ENCODE measurements around the gene ALAS1. TPM values are rescaled to one million over a fixed set of nuclear protein-coding genes. Genes with fewer than 3 reads are reported as not detected.

The ALAS1 gene
- total and polyA plus RNA-seq, 2 of the 13 experiments (the other 11 are each of a cell fraction or from before 2014, with no cell fraction given): 36.0 to 43.2 TPM

DNA sequence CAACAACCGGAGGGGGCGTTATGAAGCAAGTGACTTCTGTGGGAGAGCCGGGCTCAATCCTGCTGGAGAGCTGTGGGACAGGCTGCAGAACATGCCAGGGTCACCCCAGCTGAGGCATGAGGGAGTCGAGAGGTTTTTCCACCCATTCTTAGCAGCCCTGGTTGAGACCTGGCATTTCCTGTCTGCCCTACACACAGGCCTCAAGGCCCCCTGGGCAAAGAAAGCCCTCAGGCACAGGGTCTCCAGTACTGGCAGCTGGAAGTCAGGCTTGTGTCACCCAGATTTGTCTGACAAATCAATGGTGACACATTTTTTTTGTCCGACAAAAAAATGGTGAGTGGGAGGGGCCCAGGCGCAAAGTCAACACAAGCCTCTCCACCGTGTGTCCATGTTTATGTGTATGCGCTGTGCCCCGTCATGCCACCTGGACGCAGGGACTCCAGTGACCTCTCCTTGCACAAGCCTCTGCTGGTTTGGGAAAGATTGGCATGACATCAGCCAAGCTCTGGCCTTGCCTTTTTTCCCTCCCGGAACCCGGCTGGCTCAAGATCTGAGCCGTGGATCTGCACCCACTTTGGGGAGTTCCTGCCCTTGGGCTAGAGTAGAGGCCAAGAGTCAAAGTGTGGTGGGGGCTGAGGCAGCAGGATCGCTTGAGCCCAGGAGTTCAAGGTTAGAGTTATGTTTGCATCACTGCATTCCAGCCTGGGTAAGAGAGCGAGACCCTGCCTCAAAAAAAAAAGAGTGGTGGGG lies 20.8 kb upstream of the ALAS1 start (continued):
- no peak for TF ChIP-seq ZNF414 (CRISPR knock-in tag; IDR thresholded peaks at IDR 0.05)
- no peak for TF ChIP-seq ZNF605 (CRISPR knock-in tag; IDR thresholded peaks at IDR 0.05)
- TF ChIP-seq ZNF749 (CRISPR knock-in tag; IDR thresholded peaks at IDR 0.05; ENCODE audit: borderline replicate concordance): no peak
- no peak for TF ChIP-seq SP1 (IDR thresholded peaks at IDR 0.05)
- TF ChIP-seq SP1 (CRISPR knock-in tag; IDR thresholded peaks at IDR 0.05): no peak
- TF ChIP-seq FOSL1 (CRISPR knock-in tag; IDR thresholded peaks at IDR 0.05; ENCODE audit: borderline replicate concordance): no peak
- no peak for TF ChIP-seq FOXM1 (CRISPR knock-in tag; IDR thresholded peaks at IDR 0.05)
- TF ChIP-seq ZNF317 (CRISPR knock-in tag; IDR thresholded peaks at IDR 0.05): no peak; the same call in 1 of the 2 replicates
- no peak for TF ChIP-seq SATB2 (CRISPR knock-in tag; IDR thresholded peaks at IDR 0.05)
- no peak for TF ChIP-seq TCF7L2 (IDR thresholded peaks at IDR 0.05; ENCODE audit: low read depth, low read length)
- TF ChIP-seq, protein P1, sequence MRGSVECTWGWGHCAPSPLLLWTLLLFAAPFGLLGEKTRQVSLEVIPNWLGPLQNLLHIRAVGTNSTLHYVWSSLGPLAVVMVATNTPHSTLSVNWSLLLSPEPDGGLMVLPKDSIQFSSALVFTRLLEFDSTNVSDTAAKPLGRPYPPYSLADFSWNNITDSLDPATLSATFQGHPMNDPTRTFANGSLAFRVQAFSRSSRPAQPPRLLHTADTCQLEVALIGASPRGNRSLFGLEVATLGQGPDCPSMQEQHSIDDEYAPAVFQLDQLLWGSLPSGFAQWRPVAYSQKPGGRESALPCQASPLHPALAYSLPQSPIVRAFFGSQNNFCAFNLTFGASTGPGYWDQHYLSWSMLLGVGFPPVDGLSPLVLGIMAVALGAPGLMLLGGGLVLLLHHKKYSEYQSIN (CRISPR knock-in tag; IDR thresholded peaks at IDR 0.05; ENCODE audit: borderline replicate concordance): no peak
- peak; percentile 81; the same call in 1 of the 2 replicates for TF ChIP-seq ZFP90 (CRISPR knock-in tag; IDR thresholded peaks at IDR 0.05; ENCODE audit: borderline replicate concordance)
- no peak for TF ChIP-seq ZNF20 (CRISPR knock-in tag; IDR thresholded peaks at IDR 0.05)
- peak; percentile 48 for TF ChIP-seq RBM39 (IDR thresholded peaks at IDR 0.05; ENCODE audit: low read depth, low read length, poor library complexity, severe bottlenecking)
- no peak for TF ChIP-seq ZNF790 (CRISPR knock-in tag; IDR thresholded peaks at IDR 0.05; ENCODE audit: borderline replicate concordance)
- TF ChIP-seq, protein P2, sequence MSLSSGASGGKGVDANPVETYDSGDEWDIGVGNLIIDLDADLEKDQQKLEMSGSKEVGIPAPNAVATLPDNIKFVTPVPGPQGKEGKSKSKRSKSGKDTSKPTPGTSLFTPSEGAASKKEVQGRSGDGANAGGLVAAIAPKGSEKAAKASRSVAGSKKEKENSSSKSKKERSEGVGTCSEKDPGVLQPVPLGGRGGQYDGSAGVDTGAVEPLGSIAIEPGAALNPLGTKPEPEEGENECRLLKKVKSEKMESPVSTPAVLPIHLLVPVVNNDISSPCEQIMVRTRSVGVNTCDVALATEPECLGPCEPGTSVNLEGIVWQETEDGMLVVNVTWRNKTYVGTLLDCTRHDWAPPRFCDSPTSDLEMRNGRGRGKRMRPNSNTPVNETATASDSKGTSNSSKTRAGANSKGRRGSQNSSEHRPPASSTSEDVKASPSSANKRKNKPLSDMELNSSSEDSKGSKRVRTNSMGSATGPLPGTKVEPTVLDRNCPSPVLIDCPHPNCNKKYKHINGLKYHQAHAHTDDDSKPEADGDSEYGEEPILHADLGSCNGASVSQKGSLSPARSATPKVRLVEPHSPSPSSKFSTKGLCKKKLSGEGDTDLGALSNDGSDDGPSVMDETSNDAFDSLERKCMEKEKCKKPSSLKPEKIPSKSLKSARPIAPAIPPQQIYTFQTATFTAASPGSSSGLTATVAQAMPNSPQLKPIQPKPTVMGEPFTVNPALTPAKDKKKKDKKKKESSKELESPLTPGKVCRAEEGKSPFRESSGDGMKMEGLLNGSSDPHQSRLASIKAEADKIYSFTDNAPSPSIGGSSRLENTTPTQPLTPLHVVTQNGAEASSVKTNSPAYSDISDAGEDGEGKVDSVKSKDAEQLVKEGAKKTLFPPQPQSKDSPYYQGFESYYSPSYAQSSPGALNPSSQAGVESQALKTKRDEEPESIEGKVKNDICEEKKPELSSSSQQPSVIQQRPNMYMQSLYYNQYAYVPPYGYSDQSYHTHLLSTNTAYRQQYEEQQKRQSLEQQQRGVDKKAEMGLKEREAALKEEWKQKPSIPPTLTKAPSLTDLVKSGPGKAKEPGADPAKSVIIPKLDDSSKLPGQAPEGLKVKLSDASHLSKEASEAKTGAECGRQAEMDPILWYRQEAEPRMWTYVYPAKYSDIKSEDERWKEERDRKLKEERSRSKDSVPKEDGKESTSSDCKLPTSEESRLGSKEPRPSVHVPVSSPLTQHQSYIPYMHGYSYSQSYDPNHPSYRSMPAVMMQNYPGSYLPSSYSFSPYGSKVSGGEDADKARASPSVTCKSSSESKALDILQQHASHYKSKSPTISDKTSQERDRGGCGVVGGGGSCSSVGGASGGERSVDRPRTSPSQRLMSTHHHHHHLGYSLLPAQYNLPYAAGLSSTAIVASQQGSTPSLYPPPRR (CRISPR knock-in tag; IDR thresholded peaks at IDR 0.05; ENCODE audit: borderline replicate concordance): peak; percentile 68
- no peak for TF ChIP-seq ZNF781 (CRISPR knock-in tag; IDR thresholded peaks at IDR 0.05; ENCODE audit: borderline replicate concordance, not compliant biosample characterization)
- TF ChIP-seq ZNF335 (CRISPR knock-in tag; IDR thresholded peaks at IDR 0.05): 0 out of 2 replicates have a peak, but pooled peaks have one; percentile 25
- TF ChIP-seq ZNF282 (IDR thresholded peaks at IDR 0.05; ENCODE audit: partially characterized antibody): no peak
- no peak for TF ChIP-seq POLR2AphosphoS5 (IDR thresholded peaks at IDR 0.05; ENCODE audit: low read depth, low read length)
- peak; percentile 50; the same call in 1 of the 2 replicates for TF ChIP-seq SPEN (CRISPR knock-in tag; IDR thresholded peaks at IDR 0.05; ENCODE audit: low read depth)

All from HepG2 (cell line).